Stomach (tissue), 9 donors: ENCODE results near the gene RAB3GAP2. TPM values are rescaled to one million over a fixed set of nuclear protein-coding genes. Genes with fewer than 3 reads are reported as not detected.
A peak's percentile ranks its signal among the peaks of the same experiment; 100 is the strongest.
"Not testable (repeated sequence)": the region's sequence is repeated elsewhere in the genome, so short reads cannot be mapped to it uniquely, and the experiment has no call there.

Source experiments
- DNase-seq, 2 donors: peaks; one replicate each; pipeline versions ENCODE4 v3.0.0 to v3.0.0-alpha.2; 2013 to 2019
- H3K27ac ChIP-seq, 5 donors: fragments of 200-600 bp in 4 of 5; sonication (generic) in 4 of 5; one replicate each; pipeline ENCODE4 v1.5.1; 2013 to 2019; ENCODE audit warnings: mild to moderate bottlenecking in 1 of 5, moderate library complexity in 1 of 5
- H3K27me3 ChIP-seq, 3 donors: fragments of 200-600 bp; sonication (generic); one replicate each; pipeline ENCODE4 v1.5.1; 2017 to 2019; ENCODE audit warnings: mixed run types in 1 of 3
- H3K36me3 ChIP-seq, 4 donors: fragments of 200-600 bp; sonication (generic); 1 replicate in 3 of 4; 2 replicates in 1 of 4; pipeline ENCODE4 v1.5.1; 2016 to 2019
- H3K4me1 ChIP-seq, 4 donors: fragments of 200-600 bp; sonication (generic); one replicate each; pipeline ENCODE4 v1.5.1; 2016 to 2019
- H3K4me3 ChIP-seq, 4 donors: fragments of 200-600 bp; sonication (generic) in 3 of 4; one replicate each; pipeline ENCODE4 v1.5.1; 2016 to 2019; ENCODE audit warnings: mild to moderate bottlenecking in 1 of 4
- H3K9me3 ChIP-seq, 4 donors: fragments of 200-600 bp; sonication (generic); one replicate each; pipeline ENCODE4 v1.5.1; 2016 to 2019
- EP300 ChIP-seq: sonication (generic); formaldehyde crosslinking; IDR thresholded peaks from one replicate; pipeline ENCODE4 v1.6.1; 2017; ENCODE audit warnings: antibody characterized with exemption
- POLR2A ChIP-seq, 4 donors: fragments of 450-650 bp; IDR thresholded peaks; one replicate each; pipeline ENCODE4 v1.6.1; 2016; ENCODE audit warnings: antibody characterized with exemption in 4 of 4, control low read depth in 2 of 4, mild to moderate bottlenecking in 1 of 4, moderate library complexity in 1 of 4
- POLR2AphosphoS5 ChIP-seq, 3 donors: sonication (generic); formaldehyde crosslinking; IDR thresholded peaks; one replicate each; pipeline ENCODE4 v1.6.1; 2016; ENCODE audit warnings: antibody characterized with exemption in 3 of 3
- WGBS, 5 donors: extraction: QIAGEN DNeasy Blood & Tissue Kit in 3 of 5; methylation state at CpG; one replicate each; pipeline versions ENCODE4 v1.1.5 to v1.1.7; 2013 to 2018; 5-methylcytosine and 5-hydroxymethylcytosine counted together
- intact Hi-C: fragments of 100-400 bp; cut with DNase I; formaldehyde crosslinking; loops from one replicate; pipeline ENCODE4 v1.15.1; 2023; ENCODE audit warnings: low total_unique reads
- polyA plus RNA-seq, 3 donors: library from polyadenylated mRNA; stranded (reverse); fragments of 200-250 nt; gene quantifications; one replicate each; pipeline ENCODE4 v1.2.3, GENCODE V29; 2013
- total RNA-seq, 5 donors: library from RNA; depleted of rRNA; stranded (reverse); fragments of >200 nt; gene quantifications; one replicate each; pipeline versions ENCODE4 v1.1.0 to v1.2.3, GENCODE V29; 2014 to 2016
- TF ChIP-seq, protein P1 (sequence below), 7 experiments: fragments of 450-650 bp in 4 of 7; fragments of 200-600 bp in 3 of 7; sonication (generic) in 3 of 7; IDR thresholded peaks; one replicate each; pipeline ENCODE4 v1.5.1; 2016 to 2019; ENCODE audit warnings: antibody characterized with exemption in 7 of 7, control low read depth in 2 of 7, mild to moderate bottlenecking in 1 of 7
- donor health status: healthy with polysubstance abuse.
- donor health status: Bipolar disorder and iron deficiency.
- donor health status: healthy.

RAB3GAP2 gene
- total and polyA plus RNA-seq, 8 donors, result 3.7 to 56.0 (median 14.8) TPM

DNA sequence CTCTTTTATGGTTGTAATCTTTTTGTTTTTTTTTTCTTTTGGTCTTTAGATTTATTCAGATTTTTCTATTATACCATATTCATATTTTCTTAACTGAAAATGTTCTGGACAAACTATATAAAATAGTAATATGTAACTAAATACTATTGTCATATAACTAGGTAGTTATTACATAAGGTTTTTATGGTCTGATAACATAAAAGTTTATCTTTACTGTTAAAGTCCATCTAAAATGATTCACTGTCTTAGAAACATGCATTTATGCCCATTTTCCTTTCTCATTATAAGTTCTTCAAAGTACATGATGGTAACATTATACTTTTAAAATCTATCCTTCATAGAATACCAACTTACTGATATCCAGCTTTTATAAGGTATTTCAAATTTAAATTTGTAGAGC is 149.2 kb downstream of the RAB3GAP2 start:
- Histone ChIP-seq H3K27ac (peak overlapping the region in 1 of 5 donors; percentile 81), H3K36me3 (peaks cover 7 to 39% (median 32%) of the 10 kb centered on the region in 4 donors), H3K9me3 (no peaks in the 10 kb centered on the region), H3K4me3 (no peak overlapping the region), H3K4me1 (peaks cover 0 to 20% (median 9%) of the 10 kb centered on the region in 4 donors), H3K27me3 (no peaks in the 10 kb centered on the region)
- intact Hi-C loops, result no loop called here
- TF ChIP-seq EP300, result no peak
- TF ChIP-seq, protein P1, sequence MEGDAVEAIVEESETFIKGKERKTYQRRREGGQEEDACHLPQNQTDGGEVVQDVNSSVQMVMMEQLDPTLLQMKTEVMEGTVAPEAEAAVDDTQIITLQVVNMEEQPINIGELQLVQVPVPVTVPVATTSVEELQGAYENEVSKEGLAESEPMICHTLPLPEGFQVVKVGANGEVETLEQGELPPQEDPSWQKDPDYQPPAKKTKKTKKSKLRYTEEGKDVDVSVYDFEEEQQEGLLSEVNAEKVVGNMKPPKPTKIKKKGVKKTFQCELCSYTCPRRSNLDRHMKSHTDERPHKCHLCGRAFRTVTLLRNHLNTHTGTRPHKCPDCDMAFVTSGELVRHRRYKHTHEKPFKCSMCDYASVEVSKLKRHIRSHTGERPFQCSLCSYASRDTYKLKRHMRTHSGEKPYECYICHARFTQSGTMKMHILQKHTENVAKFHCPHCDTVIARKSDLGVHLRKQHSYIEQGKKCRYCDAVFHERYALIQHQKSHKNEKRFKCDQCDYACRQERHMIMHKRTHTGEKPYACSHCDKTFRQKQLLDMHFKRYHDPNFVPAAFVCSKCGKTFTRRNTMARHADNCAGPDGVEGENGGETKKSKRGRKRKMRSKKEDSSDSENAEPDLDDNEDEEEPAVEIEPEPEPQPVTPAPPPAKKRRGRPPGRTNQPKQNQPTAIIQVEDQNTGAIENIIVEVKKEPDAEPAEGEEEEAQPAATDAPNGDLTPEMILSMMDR (IDR thresholded peaks at IDR 0.05), result no peak
- no peak for TF ChIP-seq POLR2AphosphoS5 (IDR thresholded peaks at IDR 0.05)
- DNase-seq, result no peak

DNA sequence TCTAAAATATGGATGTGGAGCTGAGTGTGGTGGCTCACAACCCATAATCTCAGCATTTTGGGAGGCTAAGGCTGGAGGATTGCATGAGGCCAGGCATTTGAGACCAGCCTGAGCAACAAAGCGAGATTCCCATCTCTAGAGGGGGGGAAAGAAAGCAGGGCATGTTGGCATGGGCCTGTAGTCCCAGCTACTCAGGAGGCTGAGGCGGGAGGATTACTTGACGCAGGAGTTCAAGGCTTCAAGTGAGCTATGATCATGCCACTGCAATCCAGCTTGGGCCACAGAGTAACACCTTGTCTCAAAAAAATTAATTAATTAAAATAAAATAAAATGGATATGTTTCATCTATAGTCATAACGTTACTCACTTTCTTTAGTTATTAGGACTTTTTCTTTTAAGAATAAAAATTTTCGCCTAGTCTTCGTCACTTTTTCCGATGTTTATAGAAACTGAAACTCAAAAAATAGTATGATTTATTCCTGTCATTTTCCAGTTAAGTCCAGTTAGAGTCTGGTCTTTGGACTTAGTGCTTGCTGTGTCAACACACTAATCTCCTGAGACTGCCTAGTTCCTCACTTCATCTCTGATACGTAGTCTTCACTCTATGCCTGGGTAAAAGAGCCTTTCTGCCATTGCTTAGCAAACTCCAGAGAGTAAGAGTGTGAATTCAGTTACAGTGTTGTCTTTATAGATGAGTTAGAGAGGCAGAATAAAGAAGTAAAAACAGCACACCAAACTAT is 150.3 kb downstream of the RAB3GAP2 start:
- DNase-seq, result peak in 1 of 2 donors; percentile 82
- 46 to 59% (median 55%) methylated on average over 8 of the region's 8 CpGs for WGBS, 5 donors
- intact Hi-C loops, result no loop called here
- H3K27me3 ChIP-seq, result no peaks in the 10 kb centered on the region
- peak overlapping the region; percentile 67 to 83 (median 76) for H3K27ac ChIP-seq
- no peaks in the 10 kb centered on the region for H3K9me3 ChIP-seq
- no peak overlapping the region for H3K4me3 ChIP-seq
- peaks cover 0 to 20% (median 9%) of the 10 kb centered on the region in 4 donors for H3K4me1 ChIP-seq
- TF ChIP-seq POLR2AphosphoS5 (IDR thresholded peaks at IDR 0.05) (peak in 2 of 3 donors; percentile 62 to 66), EP300 (no peak)
- peaks cover 0 to 39% (median 27%) of the 10 kb centered on the region in 4 donors for H3K36me3 ChIP-seq

DNA sequence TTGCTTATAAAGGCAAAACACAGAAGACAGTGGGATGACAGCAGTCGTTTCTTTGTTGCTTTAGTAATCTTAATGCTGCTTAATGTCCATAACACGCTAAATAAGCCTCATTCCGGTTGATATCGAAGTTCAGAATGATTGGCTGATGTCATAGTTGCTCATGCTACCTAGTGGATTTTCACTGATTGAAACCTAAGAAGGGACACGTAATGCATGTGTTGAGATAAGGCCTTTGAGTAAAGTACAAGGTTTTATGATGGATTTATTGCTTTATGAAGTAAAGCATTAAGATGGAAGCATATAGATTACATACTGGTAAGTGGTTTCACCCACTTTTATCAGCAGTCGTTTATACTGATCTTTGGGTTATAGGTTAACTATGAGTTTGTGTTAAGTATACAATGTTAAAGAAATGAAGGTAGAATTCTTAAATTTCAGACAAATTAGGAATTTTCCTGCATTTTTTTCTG is 153.2 kb downstream of the RAB3GAP2 start:
- 33 to 58% (median 47%) methylated on average over 6 of the region's 6 CpGs for WGBS, 5 donors
- peaks cover 0 to 12% (median 5%) of the 10 kb centered on the region in 4 donors for H3K4me1 ChIP-seq
- TF ChIP-seq, protein P1 (IDR thresholded peaks at IDR 0.05), result no peak
- no peak for TF ChIP-seq EP300
- TF ChIP-seq POLR2AphosphoS5 (IDR thresholded peaks at IDR 0.05), result no peak
- no peak for TF ChIP-seq POLR2A (IDR thresholded peaks at IDR 0.05)
- peak in 1 of 2 donors; percentile 54 for DNase-seq
- no peak overlapping the region for H3K27ac ChIP-seq
- no peak overlapping the region for H3K4me3 ChIP-seq
- peaks cover 14 to 48% (median 38%) of the 10 kb centered on the region in 4 donors for H3K36me3 ChIP-seq
- H3K9me3 ChIP-seq, result no peaks in the 10 kb centered on the region
- H3K27me3 ChIP-seq, result no peaks in the 10 kb centered on the region
- intact Hi-C loops, result no loop called here

DNA sequence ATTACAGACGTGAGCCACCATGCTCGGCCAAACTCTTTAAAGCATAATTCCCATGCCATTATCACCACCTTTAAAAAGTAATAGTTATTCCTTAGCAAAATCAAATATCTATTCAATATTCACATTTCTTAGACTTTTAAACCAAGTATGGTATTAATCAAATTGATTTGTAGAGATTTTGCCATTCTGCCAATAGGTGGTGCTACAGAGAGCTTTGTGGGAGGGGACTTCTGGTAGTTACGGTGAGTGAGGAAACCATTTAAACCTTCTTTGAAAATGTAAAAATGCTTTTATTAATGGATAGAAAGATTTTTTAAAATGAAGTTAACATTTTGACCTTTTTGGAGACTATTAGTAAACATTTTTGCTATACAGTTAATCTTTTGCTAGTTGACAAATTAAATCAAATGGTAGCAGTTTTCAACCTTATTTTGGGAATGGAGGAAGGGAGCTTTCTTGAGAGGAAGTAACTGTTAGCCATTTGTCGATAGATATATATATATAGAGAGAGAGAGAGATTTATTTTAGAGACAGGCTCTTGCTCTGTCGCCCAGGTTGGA is 159.0 kb downstream of the RAB3GAP2 start:
- H3K36me3 ChIP-seq, result peaks cover 44 to 96% (median 85%) of the 10 kb centered on the region in 4 donors
- no peaks in the 10 kb centered on the region for H3K27me3 ChIP-seq
- no peak overlapping the region for H3K4me3 ChIP-seq
- H3K9me3 ChIP-seq, result no peaks in the 10 kb centered on the region
- TF ChIP-seq, protein P1 (IDR thresholded peaks at IDR 0.05), result peak in 2 of 7 experiments; percentile 37 to 43
- TF ChIP-seq EP300, result no peak
- no peak for TF ChIP-seq POLR2AphosphoS5 (IDR thresholded peaks at IDR 0.05)
- TF ChIP-seq POLR2A (IDR thresholded peaks at IDR 0.05), result no peak
- 70 to 84% (median 77%) methylated on average over 5 of the region's 5 CpGs for WGBS, 5 donors
- intact Hi-C loops, result no loop called here
- H3K4me1 ChIP-seq, result no peaks in the 10 kb centered on the region
- H3K27ac ChIP-seq, result no peak overlapping the region
- peak in 1 of 2 donors; percentile 29 for DNase-seq

DNA sequence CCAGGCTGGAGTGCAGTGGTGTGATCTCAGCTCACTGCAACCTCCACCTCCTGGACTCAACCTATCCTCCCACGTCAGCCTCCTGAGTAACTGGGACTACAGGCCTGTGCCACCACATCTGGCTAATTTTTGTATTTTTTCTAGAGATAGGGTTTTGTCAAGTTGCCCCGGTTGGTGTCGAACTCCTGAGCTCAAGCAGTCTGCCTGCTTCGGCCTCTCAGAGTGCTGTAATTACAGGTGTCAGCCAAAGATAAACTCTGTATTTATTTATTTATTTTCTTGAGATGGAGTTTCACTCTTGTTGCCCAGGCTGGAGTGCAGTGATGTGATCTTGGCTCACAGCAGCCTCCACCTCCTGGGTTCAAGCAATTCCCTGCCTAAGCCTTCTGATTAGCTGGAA is 159.7 kb downstream of the RAB3GAP2 start:
- peaks cover 45 to 96% (median 89%) of the 10 kb centered on the region in 4 donors for H3K36me3 ChIP-seq

DNA sequence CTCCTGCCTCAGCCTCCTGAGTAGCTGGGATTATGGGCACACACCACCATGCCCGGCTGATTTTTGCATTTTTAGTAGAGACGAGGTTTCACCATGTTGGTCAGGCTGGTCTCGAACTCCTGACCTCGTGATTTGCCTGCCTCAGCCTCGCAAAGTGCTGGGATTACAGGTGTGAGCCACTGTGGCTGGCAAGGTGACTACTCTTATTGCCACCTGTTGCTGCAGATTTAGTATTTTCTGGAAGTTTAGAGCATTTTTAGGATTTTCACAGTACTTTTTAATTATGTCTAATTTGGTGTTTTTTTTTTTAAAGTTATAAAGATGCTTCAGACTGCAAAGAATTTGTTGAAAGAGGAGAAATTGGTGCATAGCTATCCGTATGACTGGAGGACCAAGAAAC is 161.8 kb downstream of the RAB3GAP2 start:
- WGBS, 5 donors, result 88 to 96% (median 94%) methylated on average over 6 of the region's 6 CpGs
- intact Hi-C loops, H3K4me3 ChIP-seq, H3K9me3 ChIP-seq, H3K27me3 ChIP-seq, H3K27ac ChIP-seq, DNase-seq, H3K4me1 ChIP-seq: not testable (repeated sequence)
- peaks cover 56 to 96% (median 93%) of the 10 kb centered on the region in 4 donors for H3K36me3 ChIP-seq

More for the DNA sequence above, 159.7 kb downstream of the RAB3GAP2 start:
- H3K4me3 ChIP-seq, intact Hi-C loops, H3K4me1 ChIP-seq, DNase-seq, H3K9me3 ChIP-seq, H3K27ac ChIP-seq, H3K27me3 ChIP-seq: not testable (repeated sequence)
- 96 to 99% (median 98%) methylated on average over 4 of the region's 4 CpGs for WGBS, 5 donors
